ENCODE measurements around the gene USP47.

- TF ChIP-seq CTCF (conservative IDR thresholded peaks at IDR 0.05; ENCODE audit: low read depth in 2 of 2): no peak
- TF ChIP-seq EZH2phosphoT487 (IDR thresholded peaks at IDR 0.05; ENCODE audit: unreplicated experiment): no peak
- TF ChIP-seq REST (IDR thresholded peaks at IDR 0.05; ENCODE audit: unreplicated experiment): no peak
- TF ChIP-seq POLR2AphosphoS5 (IDR thresholded peaks at IDR 0.05; ENCODE audit: low read depth): no peak
- no peak for TF ChIP-seq STAT1 (IDR thresholded peaks at IDR 0.05; ENCODE audit: unreplicated experiment)
- TF ChIP-seq ETS1 (IDR thresholded peaks at IDR 0.05): no peak
- no peak for TF ChIP-seq EZH2 (IDR thresholded peaks at IDR 0.05; ENCODE audit: low read depth, unreplicated experiment)
- TF ChIP-seq CREB1 (CRISPR knock-in tag; IDR thresholded peaks at IDR 0.05; ENCODE audit: low read depth): no peak
- no peak for TF ChIP-seq NANOG (IDR thresholded peaks at IDR 0.05; ENCODE audit: borderline replicate concordance)
- TF ChIP-seq ZNF114 (CRISPR knock-in tag; IDR thresholded peaks at IDR 0.05): no peak
- TF ChIP-seq JUNB (IDR thresholded peaks at IDR 0.05; ENCODE audit: unreplicated experiment): no peak
These were observed 48.7 kb upstream of the USP47 start for GRCh38 chr11:11793073-11793472.
